Thoracic aorta (tissue), 2 donors: ENCODE measurements around the gene LSM10. TPM values are rescaled to one million over a fixed set of nuclear protein-coding genes. Genes with fewer than 3 reads are reported as not detected.
A peak's percentile ranks its signal among the peaks of the same experiment; 100 is the strongest.

ENCODE experiments used
- ATAC-seq: fragments of 150-250 bp; one replicate; pipeline ENCODE4 v1.8.0; 2017; ENCODE audit warnings: low read depth; ENCODE audit not compliant: insufficient number of reproducible peaks, low FRiP score
- DNase-seq: peaks from one replicate; pipeline ENCODE4 v3.0.0-alpha.2; 2020; ENCODE audit warnings: low spot score
- H3K27ac ChIP-seq, 2 donors: fragments of 200-600 bp; sonication (generic); 1 replicate in 1 of 2; 2 replicates in 1 of 2; pipeline ENCODE4 v1.5.1; 2016; ENCODE audit warnings: mild to moderate bottlenecking in 2 of 2, moderate library complexity in 2 of 2
- H3K27me3 ChIP-seq: fragments of 200-600 bp; sonication (generic); replicated peaks from 2 replicates; pipeline ENCODE4 v1.6.0; 2016; ENCODE audit warnings: mild to moderate bottlenecking; ENCODE audit not compliant: insufficient read depth
- H3K36me3 ChIP-seq: fragments of 200-600 bp; sonication (generic); one replicate; pipeline ENCODE4 v1.5.1; 2016
- H3K4me1 ChIP-seq, 2 donors: fragments of 200-600 bp; sonication (generic); 1 replicate in 1 of 2; 2 replicates in 1 of 2; pipeline versions ENCODE4 v1.5.1 to v1.6.0; 2016; ENCODE audit warnings: low read depth in 2 of 2, mild to moderate bottlenecking in 1 of 2; ENCODE audit not compliant: control insufficient read depth in 1 of 2
- H3K4me3 ChIP-seq: fragments of 200-600 bp; sonication (generic); 2 replicates; pipeline ENCODE4 v1.5.1; 2016; ENCODE audit warnings: mild to moderate bottlenecking
- H3K9me3 ChIP-seq: fragments of 200-600 bp; sonication (generic); 2 replicates; pipeline ENCODE4 v1.5.1; 2016
- CTCF ChIP-seq: fragments of 200-600 bp; sonication (generic); IDR thresholded peaks from one replicate; pipeline ENCODE4 v1.5.1; 2019; ENCODE audit warnings: antibody characterized with exemption
- total RNA-seq, 2 donors: library from RNA; depleted of rRNA; stranded (reverse); fragments of >200 nt; gene quantifications; one replicate each; pipeline versions ENCODE4 v1.1.0 to v1.2.3, GENCODE V29; 2016

LSM10 gene
- total RNA-seq, 2 donors from 2014 or later, result 14.4 to 34.4 TPM

GRCh38 chr1:36372617-36373016 lies 25.1 kb downstream of the LSM10 start:
- no peaks in the 10 kb centered on the region for H3K36me3 ChIP-seq
- peak overlapping the region; percentile 88 to 96 for H3K27ac ChIP-seq
- ATAC-seq (no peak), DNase-seq (no peak)
- TF ChIP-seq CTCF, result no peak
- no peak overlapping the region for H3K4me3 ChIP-seq
- peaks cover 39 to 69% of the 10 kb centered on the region in 2 donors for H3K4me1 ChIP-seq
- no peaks in the 10 kb centered on the region for H3K9me3 ChIP-seq
- H3K27me3 ChIP-seq, result no peaks in the 10 kb centered on the region

GRCh38 chr1:36369061-36369861 lies 28.4 kb downstream of the LSM10 start:
- Histone ChIP-seq H3K36me3 (no peaks in the 10 kb centered on the region), H3K4me1 (peaks cover 38 to 58% of the 10 kb centered on the region in 2 donors), H3K27me3 (no peaks in the 10 kb centered on the region), H3K9me3 (no peaks in the 10 kb centered on the region), H3K4me3 (no peak overlapping the region), H3K27ac (no peak overlapping the region)
- peak; percentile 22 for ATAC-seq
- peak; percentile 97 for TF ChIP-seq CTCF
- DNase-seq, result peak; percentile 58

GRCh38 chr1:36367798-36368197 lies 29.9 kb downstream of the LSM10 start:
- Histone ChIP-seq H3K4me3 (no peak overlapping the region), H3K27ac (no peak overlapping the region), H3K27me3 (no peaks in the 10 kb centered on the region), H3K4me1 (peaks cover 23 to 43% of the 10 kb centered on the region in 2 donors), H3K9me3 (no peaks in the 10 kb centered on the region), H3K36me3 (peaks cover 3% of the 10 kb centered on the region)
- no peak for DNase-seq
- ATAC-seq, result no peak
- no peak for TF ChIP-seq CTCF

GRCh38 chr1:36367066-36367465 lies 30.6 kb downstream of the LSM10 start:
- no peak for TF ChIP-seq CTCF
- H3K27me3 ChIP-seq, result no peaks in the 10 kb centered on the region
- ATAC-seq (no peak), DNase-seq (no peak)
- no peak overlapping the region for H3K27ac ChIP-seq
- peaks cover 18 to 37% of the 10 kb centered on the region in 2 donors for H3K4me1 ChIP-seq
- H3K4me3 ChIP-seq, result no peak overlapping the region
- peaks cover 5% of the 10 kb centered on the region for H3K36me3 ChIP-seq
- H3K9me3 ChIP-seq, result no peaks in the 10 kb centered on the region

GRCh38 chr1:36366091-36366661 lies 31.5 kb downstream of the LSM10 start:
- no peak for ATAC-seq
- TF ChIP-seq CTCF, result no peak
- DNase-seq, result no peak

More at GRCh38 chr1:36366091-36366661, 31.5 kb downstream of the LSM10 start:
- Histone ChIP-seq H3K4me1 (peaks cover 12 to 28% of the 10 kb centered on the region in 2 donors), H3K36me3 (peaks cover 5% of the 10 kb centered on the region), H3K27me3 (no peaks in the 10 kb centered on the region), H3K9me3 (no peaks in the 10 kb centered on the region), H3K27ac (peak overlapping the region in 1 of 2 donors; percentile 20), H3K4me3 (no peak overlapping the region)
